Measurements from ENCODE around the gene DNAAF8.

Gene DNAAF8

GRCh38 chr16:4695473-4696171, 38.7 kb upstream of the DNAAF8 start:
- DNase-seq = no peak

- DNase-seq = no peak
These were observed 38.0 kb upstream of the DNAAF8 start for GRCh38 chr16:4696172-4696904.

- DNase-seq = no peak
These were observed 37.2 kb upstream of the DNAAF8 start for GRCh38 chr16:4696905-4697847.

- no peak for DNase-seq
These were observed 36.5 kb upstream of the DNAAF8 start for GRCh38 chr16:4697848-4698291.

- DNase-seq = no peak
These were observed 35.9 kb upstream of the DNAAF8 start for GRCh38 chr16:4698321-4699045.

GRCh38 chr16:4699046-4699556, 35.2 kb upstream of the DNAAF8 start:
- DNase-seq = no peak

GRCh38 chr16:4700380-4700996, 33.8 kb upstream of the DNAAF8 start:
- no peak for DNase-seq

GRCh38 chr16:4700997-4701743, 33.2 kb upstream of the DNAAF8 start:
- DNase-seq = no peak

- no peak for DNase-seq
These were observed 32.4 kb upstream of the DNAAF8 start for GRCh38 chr16:4701791-4702465.

- DNase-seq = no peak
These were observed 31.9 kb upstream of the DNAAF8 start for GRCh38 chr16:4702466-4702808.

- no peak for DNase-seq
These were observed 30.4 kb upstream of the DNAAF8 start for GRCh38 chr16:4703906-4704305.

GRCh38 chr16:4704491-4704890, 29.8 kb upstream of the DNAAF8 start:
- no peak for DNase-seq

- no peak for DNase-seq
These were observed 29.4 kb upstream of the DNAAF8 start for GRCh38 chr16:4704913-4705312.

- no peak for DNase-seq
These were observed 27.5 kb upstream of the DNAAF8 start for GRCh38 chr16:4706871-4707270.

- DNase-seq = no peak
These were observed 24.9 kb upstream of the DNAAF8 start for GRCh38 chr16:4709481-4709880.

- DNase-seq = no peak
These were observed 20.5 kb upstream of the DNAAF8 start for GRCh38 chr16:4713663-4714501.

- no peak for DNase-seq
These were observed 19.3 kb upstream of the DNAAF8 start for GRCh38 chr16:4714996-4715395.

- no peak for DNase-seq
These were observed 15.9 kb upstream of the DNAAF8 start for GRCh38 chr16:4718466-4718865.

- DNase-seq = no peak
These were observed 11.1 kb upstream of the DNAAF8 start for GRCh38 chr16:4723071-4723767.
